PC-3 (cell line): ENCODE results near the gene TMED7. TPM values are rescaled to one million over a fixed set of nuclear protein-coding genes. Genes with fewer than 3 reads are reported as not detected.

Experiments
- ATAC-seq: fragments of 200-7000 bp; cut with Tn5 transposase; 2 replicates; pipeline ENCODE4 v1.9.1; 2020; ENCODE audit warnings: mild to moderate bottlenecking, moderate library complexity
- BruUV-seq: library from RNA; stranded (reverse); fragments of 400-500 nt; replicated peaks from 2 replicates; lab custom pipeline; 2021; lab: Mats Ljungman, UMichigan
- CTCF ChIA-PET: fragments of 300-600 bp; sonication (Branson Sonifier 250); formaldehyde crosslinking; loops from one replicate; lab custom pipeline; 2022; ENCODE audit warnings: antibody characterized with exemption; lab: Charles Lee
- POLR2A ChIA-PET: fragments of 300-600 bp; sonication (Branson Sonifier 250); formaldehyde crosslinking; loops from one replicate; lab custom pipeline; 2022; ENCODE audit warnings: antibody characterized with exemption; ENCODE audit not compliant: unreplicated experiment; lab: Charles Lee
- DNase-seq: peaks from one replicate; pipeline ENCODE4 v3.0.0-alpha.2; 2015
- H2AFZ ChIP-seq: fragments of 300-600 bp; sonication (generic); 2 replicates; pipeline ENCODE4 v1.6.0; 2016; ENCODE audit warnings: antibody characterized with exemption, low read length
- H3F3A ChIP-seq: fragments of 300-600 bp; sonication (generic); one replicate; pipeline ENCODE4 v1.6.0; 2017; ENCODE audit warnings: antibody characterized with exemption, low read length, control low read depth, mild to moderate bottlenecking; ENCODE audit not compliant: unreplicated experiment
- H3K27ac ChIP-seq: fragments of 300-600 bp; sonication (generic); 2 replicates; pipeline ENCODE4 v1.5.1; 2016; ENCODE audit warnings: mild to moderate bottlenecking, low read length
- H3K27me3 ChIP-seq: fragments of 300-600 bp; sonication (generic); 2 replicates; pipeline ENCODE4 v1.6.1; 2016; ENCODE audit warnings: low read length, mixed read lengths
- H3K36me3 ChIP-seq: fragments of 300-600 bp; sonication (generic); 2 replicates; pipeline ENCODE4 v1.6.1; 2016; ENCODE audit warnings: low read depth, mixed run types, low read length, mixed read lengths
- H3K4me1 ChIP-seq: fragments of 300-600 bp; sonication (generic); 2 replicates; pipeline ENCODE4 v1.5.1; 2016; ENCODE audit warnings: low read length; ENCODE audit not compliant: insufficient read depth
- H3K4me2 ChIP-seq: fragments of 300-600 bp; sonication (generic); 2 replicates; pipeline ENCODE4 v1.6.0; 2016; ENCODE audit warnings: low read length
- H3K4me3 ChIP-seq: fragments of 300-600 bp; sonication (generic); 2 replicates; pipeline ENCODE4 v1.5.1; 2016; ENCODE audit warnings: mild to moderate bottlenecking, low read length, mixed read lengths
- H3K79me2 ChIP-seq: fragments of 300-600 bp; sonication (generic); 2 replicates; pipeline ENCODE4 v1.6.1; 2017; ENCODE audit warnings: low read length, mixed read lengths
- H3K9ac ChIP-seq: fragments of 300-600 bp; sonication (generic); 2 replicates; pipeline ENCODE4 v1.6.0; 2016; ENCODE audit warnings: mild to moderate bottlenecking, low read length
- H3K9me2 ChIP-seq: fragments of 300-600 bp; sonication (generic); replicated peaks from 2 replicates; pipeline ENCODE4 v1.6.1; 2016; ENCODE audit warnings: mixed run types, low read length, mixed read lengths
- H3K9me3 ChIP-seq: fragments of 300-600 bp; sonication (generic); 2 replicates; pipeline ENCODE4 v1.6.1; 2016; ENCODE audit warnings: low read length, mixed read lengths
- H4K20me1 ChIP-seq: fragments of 300-600 bp; sonication (generic); 2 replicates; pipeline ENCODE4 v1.6.1; 2016; ENCODE audit warnings: low read length, mixed read lengths
- EZH2 ChIP-seq: fragments of 300-600 bp; sonication (generic); IDR thresholded peaks from one replicate; pipeline ENCODE4 v1.6.1; 2017; ENCODE audit warnings: antibody characterized with exemption, mild to moderate bottlenecking, low read length; ENCODE audit not compliant: unreplicated experiment
- EZH2phosphoT487 ChIP-seq: fragments of 300-600 bp; sonication (generic); IDR thresholded peaks from 2 replicates; pipeline ENCODE4 v1.6.1; 2018; ENCODE audit warnings: mild to moderate bottlenecking, antibody characterized with exemption, low read length, borderline replicate concordance
- intact Hi-C: fragments of 100-400 bp; cut with micrococcal nuclease; formaldehyde crosslinking; loops from 2 replicates; pipeline ENCODE4 v1.9.0; 2023
- total RNA-seq: library from RNA; depleted of rRNA; stranded (reverse); fragments of >200 nt; gene quantifications from 2 replicates; pipeline ENCODE4 v1.2.3, GENCODE V29; 2014
- TF ChIP-seq, protein P1 (sequence below): fragments of 300-600 bp; sonication (generic); conservative IDR thresholded peaks from 2 replicates; pipeline ENCODE4 v1.5.1; 2017; ENCODE audit warnings: antibody characterized with exemption, low read depth, mild to moderate bottlenecking, low read length

TMED7 gene
- total RNA-seq, 1 experiment from 2014 or later, result 234 TPM

- Histone ChIP-seq H3K9me3 (no peaks in the 10 kb centered on the region), H3K9me2 (no peaks in the 10 kb centered on the region), H3K79me2 (no peaks in the 10 kb centered on the region), H3K4me3 (no peak overlapping the region), H3K27me3 (no peaks in the 10 kb centered on the region), H3K4me2 (no peak overlapping the region), H3K9ac (no peak overlapping the region), H3F3A (no peaks in the 10 kb centered on the region), H3K36me3 (no peaks in the 10 kb centered on the region), H3K4me1 (peaks cover 6% of the 10 kb centered on the region; the same call in 1 of the 2 replicates), H2AFZ (no peak overlapping the region), H3K27ac (no peak overlapping the region), H4K20me1 (no peaks in the 10 kb centered on the region)
- DNase-seq (no peak), ATAC-seq (no peak)
- intact Hi-C loops, result no loop called here
- CTCF ChIA-PET, result interaction anchor here (0.6 kb wide), 1 partner anchor 231 kb away, joined by 3 read pairs; no protein-coding TSS in a partner anchor
- TF ChIP-seq, protein P1, sequence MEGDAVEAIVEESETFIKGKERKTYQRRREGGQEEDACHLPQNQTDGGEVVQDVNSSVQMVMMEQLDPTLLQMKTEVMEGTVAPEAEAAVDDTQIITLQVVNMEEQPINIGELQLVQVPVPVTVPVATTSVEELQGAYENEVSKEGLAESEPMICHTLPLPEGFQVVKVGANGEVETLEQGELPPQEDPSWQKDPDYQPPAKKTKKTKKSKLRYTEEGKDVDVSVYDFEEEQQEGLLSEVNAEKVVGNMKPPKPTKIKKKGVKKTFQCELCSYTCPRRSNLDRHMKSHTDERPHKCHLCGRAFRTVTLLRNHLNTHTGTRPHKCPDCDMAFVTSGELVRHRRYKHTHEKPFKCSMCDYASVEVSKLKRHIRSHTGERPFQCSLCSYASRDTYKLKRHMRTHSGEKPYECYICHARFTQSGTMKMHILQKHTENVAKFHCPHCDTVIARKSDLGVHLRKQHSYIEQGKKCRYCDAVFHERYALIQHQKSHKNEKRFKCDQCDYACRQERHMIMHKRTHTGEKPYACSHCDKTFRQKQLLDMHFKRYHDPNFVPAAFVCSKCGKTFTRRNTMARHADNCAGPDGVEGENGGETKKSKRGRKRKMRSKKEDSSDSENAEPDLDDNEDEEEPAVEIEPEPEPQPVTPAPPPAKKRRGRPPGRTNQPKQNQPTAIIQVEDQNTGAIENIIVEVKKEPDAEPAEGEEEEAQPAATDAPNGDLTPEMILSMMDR, result no peak
- TF ChIP-seq EZH2phosphoT487, result no peak
- no peak for TF ChIP-seq EZH2
- no TSS peak for BruUV-seq
- POLR2A ChIA-PET, result no interaction called here
These were observed 36.8 kb downstream of the TMED7 start for GRCh38 chr5:115589043-115589442.

DNA sequence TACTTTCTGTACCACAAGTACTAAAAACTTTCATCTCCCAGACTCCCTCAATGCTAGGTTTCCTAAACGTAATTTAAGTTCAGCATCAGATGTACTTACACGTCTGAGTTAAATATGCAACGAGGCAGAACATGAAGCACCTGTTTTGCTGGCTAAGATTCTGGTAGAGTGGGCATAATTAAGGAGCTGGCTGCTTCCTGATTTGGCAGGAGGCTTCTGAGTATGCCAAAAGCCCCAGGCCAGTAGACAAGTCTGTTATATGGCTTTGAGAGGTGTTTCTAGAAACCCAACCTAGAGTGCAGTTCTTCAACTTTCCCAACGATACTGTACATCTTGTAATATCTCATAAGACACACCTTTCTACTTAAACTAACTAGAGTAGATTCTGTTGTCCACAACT lies 37.2 kb downstream of the TMED7 start:
- intact Hi-C loops, result no loop called here
- BruUV-seq, result no TSS peak
- no peak overlapping the region for H3K27ac ChIP-seq
- no peaks in the 10 kb centered on the region for H3K9me2 ChIP-seq
- H4K20me1 ChIP-seq, result no peaks in the 10 kb centered on the region
- peaks cover 9% of the 10 kb centered on the region; the same call in 1 of the 2 replicates for H3K4me1 ChIP-seq
- no peaks in the 10 kb centered on the region for H3K27me3 ChIP-seq
- H3K9me3 ChIP-seq, result no peaks in the 10 kb centered on the region
- no peak for DNase-seq
- H3K4me2 ChIP-seq, result no peak overlapping the region
- CTCF ChIA-PET, result no interaction called here
- ATAC-seq, result no peak
- H3K4me3 ChIP-seq, result no peak overlapping the region
- H3K36me3 ChIP-seq, result no peaks in the 10 kb centered on the region
- no peak overlapping the region for H3K9ac ChIP-seq
- H3K79me2 ChIP-seq, result no peaks in the 10 kb centered on the region
- TF ChIP-seq, protein P1, result no peak
- TF ChIP-seq EZH2phosphoT487, result no peak
- no peak for TF ChIP-seq EZH2
- H2AFZ ChIP-seq, result no peak overlapping the region
- H3F3A ChIP-seq, result no peaks in the 10 kb centered on the region
- POLR2A ChIA-PET, result no interaction called here

DNA sequence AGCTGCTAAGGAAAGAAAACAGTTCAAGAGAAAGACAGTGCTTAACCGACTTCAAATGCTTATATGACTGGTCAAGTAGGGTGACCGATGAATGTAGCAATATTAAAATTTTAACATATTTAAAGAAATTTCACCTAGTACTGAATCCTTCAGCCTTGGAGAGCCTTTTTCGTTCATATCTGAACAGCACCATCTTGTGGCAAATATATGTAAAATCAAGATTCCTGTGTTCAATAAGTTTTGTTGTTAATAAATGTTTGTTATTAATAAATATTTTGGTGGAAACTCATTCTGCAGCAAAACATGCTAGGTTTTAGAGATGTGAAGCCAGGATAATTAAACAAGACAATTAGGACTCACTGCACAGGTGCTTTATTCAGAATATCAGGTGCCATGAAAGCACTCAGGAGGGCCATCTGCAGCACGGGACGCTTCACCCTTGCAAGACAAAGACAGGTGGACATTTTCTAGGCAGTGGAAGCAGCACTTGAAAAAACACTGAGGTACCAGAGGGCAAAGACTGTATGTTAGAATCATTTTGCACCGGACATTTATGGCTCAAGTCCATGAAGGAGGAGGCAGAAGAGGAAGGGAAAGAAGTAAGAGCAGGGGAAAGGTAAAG lies 39.2 kb downstream of the TMED7 start:
- Histone ChIP-seq H4K20me1 (no peaks in the 10 kb centered on the region), H3K4me2 (no peak overlapping the region), H3K4me1 (peaks cover 13% of the 10 kb centered on the region; the same call in 1 of the 2 replicates), H3K27ac (no peak overlapping the region), H3F3A (no peaks in the 10 kb centered on the region), H3K36me3 (no peaks in the 10 kb centered on the region), H3K9ac (no peak overlapping the region), H3K9me3 (no peaks in the 10 kb centered on the region), H2AFZ (no peak overlapping the region), H3K9me2 (no peaks in the 10 kb centered on the region), H3K4me3 (no peak overlapping the region), H3K27me3 (no peaks in the 10 kb centered on the region), H3K79me2 (no peaks in the 10 kb centered on the region)
- intact Hi-C loops, result loop anchor here (1.0 to 2.0 kb wide), 4 partner anchors 42 to 276 kb away; partner anchors contain the start of gene FEM1C
- DNase-seq, result peak; percentile 53
- ChIA-PET POLR2A (no interaction called here), CTCF (no interaction called here)
- ATAC-seq, result peak; percentile 51
- TF ChIP-seq, protein P1, result peak; percentile 75
- no peak for TF ChIP-seq EZH2
- TF ChIP-seq EZH2phosphoT487, result no peak
- BruUV-seq, result no TSS peak
